ENCODE results near the gene ALB.

ALB gene

DNA sequence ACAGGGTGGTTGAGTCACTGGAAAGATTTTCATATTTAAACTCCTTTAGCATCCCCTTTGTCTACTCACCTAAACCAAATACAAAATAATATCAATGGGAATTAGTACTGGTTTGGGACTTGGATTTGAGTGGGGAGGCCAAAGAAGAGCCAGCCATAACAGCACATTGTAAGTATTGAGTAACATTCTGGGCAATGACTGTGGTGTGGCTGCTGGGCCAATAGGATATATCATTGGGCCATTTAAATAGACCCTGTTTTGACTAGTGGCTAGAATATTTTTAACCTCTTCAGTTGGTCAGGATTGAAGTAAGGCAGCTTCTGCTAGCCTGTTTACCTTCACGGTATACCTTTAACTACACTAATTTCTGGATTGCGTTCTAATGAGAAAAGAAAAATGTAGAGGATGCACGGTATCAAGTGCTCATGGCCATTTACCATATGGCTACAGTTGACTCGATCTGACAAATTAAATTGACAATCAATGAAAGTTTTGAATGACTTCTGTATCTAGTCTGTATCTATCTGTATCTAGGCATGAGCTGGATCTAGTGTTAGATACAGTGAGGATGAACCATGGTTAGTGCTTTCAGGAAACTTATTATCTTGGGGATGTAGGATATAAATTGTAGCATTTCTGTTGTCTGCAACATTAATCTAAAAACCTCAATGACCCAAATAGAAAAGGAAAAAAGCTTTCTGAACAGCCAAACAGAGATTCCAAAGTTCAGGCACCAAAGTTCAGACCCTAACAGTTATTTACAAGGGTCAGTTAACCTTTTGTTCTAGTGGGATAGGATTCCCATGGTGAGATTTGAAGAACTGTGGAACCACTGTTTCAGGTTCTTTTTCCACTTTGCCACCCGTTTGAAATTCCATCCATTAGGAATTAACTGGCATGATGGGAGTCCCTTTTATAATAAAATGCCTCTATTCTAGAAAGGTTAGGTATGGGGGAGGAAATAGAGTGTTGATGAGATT, 6.8 kb upstream of the ALB start:
- TF ChIP-seq, protein P1, sequence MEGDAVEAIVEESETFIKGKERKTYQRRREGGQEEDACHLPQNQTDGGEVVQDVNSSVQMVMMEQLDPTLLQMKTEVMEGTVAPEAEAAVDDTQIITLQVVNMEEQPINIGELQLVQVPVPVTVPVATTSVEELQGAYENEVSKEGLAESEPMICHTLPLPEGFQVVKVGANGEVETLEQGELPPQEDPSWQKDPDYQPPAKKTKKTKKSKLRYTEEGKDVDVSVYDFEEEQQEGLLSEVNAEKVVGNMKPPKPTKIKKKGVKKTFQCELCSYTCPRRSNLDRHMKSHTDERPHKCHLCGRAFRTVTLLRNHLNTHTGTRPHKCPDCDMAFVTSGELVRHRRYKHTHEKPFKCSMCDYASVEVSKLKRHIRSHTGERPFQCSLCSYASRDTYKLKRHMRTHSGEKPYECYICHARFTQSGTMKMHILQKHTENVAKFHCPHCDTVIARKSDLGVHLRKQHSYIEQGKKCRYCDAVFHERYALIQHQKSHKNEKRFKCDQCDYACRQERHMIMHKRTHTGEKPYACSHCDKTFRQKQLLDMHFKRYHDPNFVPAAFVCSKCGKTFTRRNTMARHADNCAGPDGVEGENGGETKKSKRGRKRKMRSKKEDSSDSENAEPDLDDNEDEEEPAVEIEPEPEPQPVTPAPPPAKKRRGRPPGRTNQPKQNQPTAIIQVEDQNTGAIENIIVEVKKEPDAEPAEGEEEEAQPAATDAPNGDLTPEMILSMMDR (IDR thresholded peaks at IDR 0.05; ENCODE audit: insufficient read depth, low read length), result no peak
- TF ChIP-seq, protein P2, sequence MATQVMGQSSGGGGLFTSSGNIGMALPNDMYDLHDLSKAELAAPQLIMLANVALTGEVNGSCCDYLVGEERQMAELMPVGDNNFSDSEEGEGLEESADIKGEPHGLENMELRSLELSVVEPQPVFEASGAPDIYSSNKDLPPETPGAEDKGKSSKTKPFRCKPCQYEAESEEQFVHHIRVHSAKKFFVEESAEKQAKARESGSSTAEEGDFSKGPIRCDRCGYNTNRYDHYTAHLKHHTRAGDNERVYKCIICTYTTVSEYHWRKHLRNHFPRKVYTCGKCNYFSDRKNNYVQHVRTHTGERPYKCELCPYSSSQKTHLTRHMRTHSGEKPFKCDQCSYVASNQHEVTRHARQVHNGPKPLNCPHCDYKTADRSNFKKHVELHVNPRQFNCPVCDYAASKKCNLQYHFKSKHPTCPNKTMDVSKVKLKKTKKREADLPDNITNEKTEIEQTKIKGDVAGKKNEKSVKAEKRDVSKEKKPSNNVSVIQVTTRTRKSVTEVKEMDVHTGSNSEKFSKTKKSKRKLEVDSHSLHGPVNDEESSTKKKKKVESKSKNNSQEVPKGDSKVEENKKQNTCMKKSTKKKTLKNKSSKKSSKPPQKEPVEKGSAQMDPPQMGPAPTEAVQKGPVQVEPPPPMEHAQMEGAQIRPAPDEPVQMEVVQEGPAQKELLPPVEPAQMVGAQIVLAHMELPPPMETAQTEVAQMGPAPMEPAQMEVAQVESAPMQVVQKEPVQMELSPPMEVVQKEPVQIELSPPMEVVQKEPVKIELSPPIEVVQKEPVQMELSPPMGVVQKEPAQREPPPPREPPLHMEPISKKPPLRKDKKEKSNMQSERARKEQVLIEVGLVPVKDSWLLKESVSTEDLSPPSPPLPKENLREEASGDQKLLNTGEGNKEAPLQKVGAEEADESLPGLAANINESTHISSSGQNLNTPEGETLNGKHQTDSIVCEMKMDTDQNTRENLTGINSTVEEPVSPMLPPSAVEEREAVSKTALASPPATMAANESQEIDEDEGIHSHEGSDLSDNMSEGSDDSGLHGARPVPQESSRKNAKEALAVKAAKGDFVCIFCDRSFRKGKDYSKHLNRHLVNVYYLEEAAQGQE (IDR thresholded peaks at IDR 0.05; ENCODE audit: insufficient replicate concordance, low read depth), result no peak
- TF ChIP-seq GABPA (IDR thresholded peaks at IDR 0.05; ENCODE audit: low read depth), result no peak
- no peak for TF ChIP-seq SPI1 (IDR thresholded peaks at IDR 0.05; ENCODE audit: borderline replicate concordance, low read depth)
- TF ChIP-seq POLR2AphosphoS5 (IDR thresholded peaks at IDR 0.05; ENCODE audit: low read depth), result no peak
- Histone ChIP-seq H3K4me3 (replicated peaks; ENCODE audit: insufficient read depth, low read length) (no peak overlapping the region), H3K27ac (replicated peaks) (no peak overlapping the region), H3K27me3 (ENCODE audit: insufficient read depth, poor library complexity, severe bottlenecking) (peaks cover 4% of the 10 kb centered on the region)
- DNase-seq (ENCODE audit: low read depth in 1 of 2, low spot score in 1 of 2), result no peak

GRCh38 chr4:73401412-73401811, 2.7 kb upstream of the ALB start:
- TF ChIP-seq POLR2AphosphoS5 (IDR thresholded peaks at IDR 0.05; ENCODE audit: low read depth) (no peak), SPI1 (IDR thresholded peaks at IDR 0.05; ENCODE audit: borderline replicate concordance, low read depth) (no peak)
- Histone ChIP-seq H3K4me3 (replicated peaks; ENCODE audit: insufficient read depth, low read length) (no peak overlapping the region), H3K27me3 (ENCODE audit: insufficient read depth, poor library complexity, severe bottlenecking) (peaks cover 4% of the 10 kb centered on the region), H3K27ac (replicated peaks) (no peak overlapping the region)
- DNase-seq (ENCODE audit: low read depth in 1 of 2, low spot score in 1 of 2), result no peak

GRCh38 chr4:73404457-73404856, 370 bp downstream of the ALB start:
- no peak overlapping the region for H3K27ac ChIP-seq (replicated peaks)
- DNase-seq (ENCODE audit: low read depth in 1 of 2, low spot score in 1 of 2), result no peak
- TF ChIP-seq, protein P2 (IDR thresholded peaks at IDR 0.05; ENCODE audit: insufficient replicate concordance, low read depth), result no peak
- H3K27me3 ChIP-seq (ENCODE audit: insufficient read depth, poor library complexity, severe bottlenecking), result no peaks in the 10 kb centered on the region
- H3K4me3 ChIP-seq (replicated peaks; ENCODE audit: insufficient read depth, low read length), result no peak overlapping the region

- Histone ChIP-seq H3K27ac (replicated peaks) (no peak overlapping the region), H3K27me3 (ENCODE audit: insufficient read depth, poor library complexity, severe bottlenecking) (no peaks in the 10 kb centered on the region), H3K4me3 (replicated peaks; ENCODE audit: insufficient read depth, low read length) (no peak overlapping the region)
- TF ChIP-seq, protein P1 (IDR thresholded peaks at IDR 0.05; ENCODE audit: insufficient read depth, low read length), result no peak
- TF ChIP-seq, protein P2 (IDR thresholded peaks at IDR 0.05; ENCODE audit: insufficient replicate concordance, low read depth), result no peak
- TF ChIP-seq GABPA (IDR thresholded peaks at IDR 0.05; ENCODE audit: low read depth) (no peak), SPI1 (IDR thresholded peaks at IDR 0.05; ENCODE audit: borderline replicate concordance, low read depth) (no peak), POLR2AphosphoS5 (IDR thresholded peaks at IDR 0.05; ENCODE audit: low read depth) (no peak)
- no peak for DNase-seq (ENCODE audit: low read depth in 1 of 2, low spot score in 1 of 2)
Observed at GRCh38 chr4:73405138-73405537, 1.1 kb downstream of the ALB start.

Data from HL-60 (cell line).